ENCODE results near the gene QPCT. TPM values are rescaled to one million over a fixed set of nuclear protein-coding genes. Genes with fewer than 3 reads are reported as not detected.
"Not testable (repeated sequence)": the region's sequence is repeated elsewhere in the genome, so short reads cannot be mapped to it uniquely, and the experiment has no call there.

Gene QPCT
- total RNA-seq, 2 experiments from 2014 or later = 0.43 to 0.68 TPM

- H3K36me3 Mint-ChIP-seq; DNase-seq; H3K27ac Mint-ChIP-seq; intact Hi-C loops (cut with micrococcal nuclease); H3K4me3 Mint-ChIP-seq; H3K9me3 Mint-ChIP-seq; POLR2A ChIA-PET; CTCF ChIA-PET: not testable (repeated sequence)
- Mint-ChIP-seq H3K4me1 (ENCODE audit: low read depth) (peaks cover 22% of the 10 kb centered on the region), H3K27me3 (peaks cover 25% of the 10 kb centered on the region)
Measured at GRCh38 chr2:37380787-37381186, 36.4 kb downstream of the QPCT start.

DNA sequence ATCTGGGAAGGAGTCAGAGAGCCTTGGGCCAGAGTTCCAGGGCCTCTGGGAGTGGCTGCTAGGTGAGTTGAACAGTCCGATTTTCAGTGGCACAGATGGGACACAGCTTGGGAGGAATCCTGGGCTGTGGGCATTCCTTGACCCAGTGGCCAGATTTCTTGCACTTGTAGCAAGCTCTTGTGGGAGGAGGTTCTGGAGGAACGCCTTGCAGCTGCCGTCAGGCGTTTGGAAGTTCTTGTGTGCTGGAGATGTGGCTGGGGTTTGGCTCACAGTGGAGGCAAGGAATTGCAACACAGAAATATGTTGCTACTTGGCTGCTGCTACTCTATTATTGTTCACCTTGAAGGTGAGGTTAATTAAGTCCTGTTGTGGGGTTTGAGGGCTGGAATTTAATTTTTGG, 39.8 kb downstream of the QPCT start:
- CTCF ChIA-PET = not testable (repeated sequence)

GRCh38 chr2:37387148-37387835, 42.9 kb downstream of the QPCT start:
- Mint-ChIP-seq H3K4me1 (ENCODE audit: low read depth) (peaks cover 13% of the 10 kb centered on the region), H3K9me3 (no peaks in the 10 kb centered on the region), H3K36me3 (no peaks in the 10 kb centered on the region), H3K4me3 (no peak overlapping the region), H3K27ac (no peak overlapping the region), H3K27me3 (no peaks in the 10 kb centered on the region)
- intact Hi-C loops (cut with micrococcal nuclease) = no loop called here
- ChIA-PET CTCF (interaction anchor here (1.0 to 1.8 kb wide), 2 partner anchors 10 to 23 kb away, joined by 3 to 5 read pairs; no protein-coding TSS in a partner anchor), POLR2A (interaction anchor here (0.6 kb wide), 1 partner anchor 257 kb away, joined by 3 read pairs; no protein-coding TSS in a partner anchor)
- no peak for DNase-seq

More for the DNA sequence above, 39.8 kb downstream of the QPCT start:
- H3K9me3 Mint-ChIP-seq; H3K27ac Mint-ChIP-seq; H3K4me1 Mint-ChIP-seq (ENCODE audit: low read depth); H3K36me3 Mint-ChIP-seq; POLR2A ChIA-PET; DNase-seq; intact Hi-C loops (cut with micrococcal nuclease); H3K27me3 Mint-ChIP-seq; H3K4me3 Mint-ChIP-seq: not testable (repeated sequence)

- CTCF ChIA-PET = interaction anchor here (1.0 to 1.8 kb wide), 2 partner anchors 11 to 22 kb away, joined by 3 to 5 read pairs; no protein-coding TSS in a partner anchor
- intact Hi-C loops (cut with micrococcal nuclease) = no loop called here
- Mint-ChIP-seq H3K9me3 (no peaks in the 10 kb centered on the region), H3K4me3 (no peak overlapping the region), H3K36me3 (no peaks in the 10 kb centered on the region), H3K27ac (no peak overlapping the region), H3K27me3 (no peaks in the 10 kb centered on the region), H3K4me1 (ENCODE audit: low read depth) (peaks cover 13% of the 10 kb centered on the region)
- no peak for DNase-seq
- POLR2A ChIA-PET = interaction anchor here (0.6 kb wide), 1 partner anchor 257 kb away, joined by 3 read pairs; no protein-coding TSS in a partner anchor
Measured at GRCh38 chr2:37388074-37388473, 43.6 kb downstream of the QPCT start.

GRCh38 chr2:37389395-37389794, 45.0 kb downstream of the QPCT start:
- POLR2A ChIA-PET = interaction anchor here (1.0 to 3.0 kb wide), 4 partner anchors 13 to 71 kb away, joined by 3 to 33 read pairs (median 11); no protein-coding TSS in a partner anchor
- H3K27ac Mint-ChIP-seq = peak overlapping the region; percentile 76
- CTCF ChIA-PET = interaction anchor here (0.6 to 3.7 kb wide), 5 partner anchors 13 to 488 kb away, joined by 4 to 31 read pairs (median 13); no protein-coding TSS in a partner anchor

GRCh38 chr2:37389989-37390765, 45.7 kb downstream of the QPCT start:
- CTCF ChIA-PET = interaction anchor here (0.6 to 3.7 kb wide), 10 partner anchors 14 to 504 kb away, joined by 3 to 31 read pairs (median 4); no protein-coding TSS in a partner anchor
- POLR2A ChIA-PET = interaction anchor here (0.8 to 3.0 kb wide), 9 partner anchors 13 to 504 kb away, joined by 3 to 33 read pairs (median 5); no protein-coding TSS in a partner anchor

More at GRCh38 chr2:37389395-37389794, 45.0 kb downstream of the QPCT start:
- Mint-ChIP-seq H3K36me3 (no peaks in the 10 kb centered on the region), H3K4me1 (ENCODE audit: low read depth) (peaks cover 13% of the 10 kb centered on the region), H3K4me3 (no peak overlapping the region), H3K9me3 (no peaks in the 10 kb centered on the region), H3K27me3 (no peaks in the 10 kb centered on the region)
- no peak for DNase-seq
- intact Hi-C loops (cut with micrococcal nuclease) = no loop called here

GRCh38 chr2:37390777-37391176, 46.3 kb downstream of the QPCT start:
- no peak for DNase-seq
- intact Hi-C loops (cut with micrococcal nuclease) = loop anchor here (1.0 to 10.0 kb wide), 13 partner anchors 14 to 874 kb away; partner anchors contain the start of genes CDC42EP3, CEBPZ and NDUFAF7
- Mint-ChIP-seq H3K36me3 (no peaks in the 10 kb centered on the region), H3K4me1 (ENCODE audit: low read depth) (peaks cover 13% of the 10 kb centered on the region), H3K9me3 (no peaks in the 10 kb centered on the region), H3K4me3 (no peak overlapping the region), H3K27ac (peak overlapping the region; percentile 76), H3K27me3 (peaks cover under 1% of the 10 kb centered on the region)
- CTCF ChIA-PET = interaction anchor here (0.6 to 3.7 kb wide), 11 partner anchors 14 to 534 kb away, joined by 3 to 31 read pairs (median 3); no protein-coding TSS in a partner anchor
- POLR2A ChIA-PET = interaction anchor here (0.8 to 3.0 kb wide), 8 partner anchors 13 to 503 kb away, joined by 3 to 33 read pairs (median 5); no protein-coding TSS in a partner anchor

More at GRCh38 chr2:37389989-37390765, 45.7 kb downstream of the QPCT start:
- no peaks in the 10 kb centered on the region for H3K27me3 Mint-ChIP-seq
- peak; percentile 81 for DNase-seq
- no peaks in the 10 kb centered on the region for H3K36me3 Mint-ChIP-seq
- H3K27ac Mint-ChIP-seq = peak overlapping the region; percentile 76
- intact Hi-C loops (cut with micrococcal nuclease) = loop anchor here (1.0 to 10.0 kb wide), 13 partner anchors 14 to 875 kb away; partner anchors contain the start of genes CDC42EP3, CEBPZ and NDUFAF7
- H3K4me1 Mint-ChIP-seq (ENCODE audit: low read depth) = peaks cover 13% of the 10 kb centered on the region
- H3K9me3 Mint-ChIP-seq = no peaks in the 10 kb centered on the region
- H3K4me3 Mint-ChIP-seq = peak overlapping the region; percentile 4

GRCh38 chr2:37391711-37392110, 47.3 kb downstream of the QPCT start:
- no peak overlapping the region for H3K4me3 Mint-ChIP-seq

GRCh38 chr2:37392428-37392827, 48.0 kb downstream of the QPCT start:
- POLR2A ChIA-PET = no interaction called here

More at GRCh38 chr2:37391711-37392110, 47.3 kb downstream of the QPCT start:
- ChIA-PET CTCF (interaction anchor here (0.6 to 3.7 kb wide), 7 partner anchors 15 to 503 kb away, joined by 3 to 31 read pairs (median 4); no protein-coding TSS in a partner anchor), POLR2A (interaction anchor here (1.7 to 3.0 kb wide), 3 partner anchors 12 to 69 kb away, joined by 4 to 13 read pairs (median 9); no protein-coding TSS in a partner anchor)
- Mint-ChIP-seq H3K27me3 (peaks cover 1% of the 10 kb centered on the region), H3K27ac (no peak overlapping the region), H3K9me3 (no peaks in the 10 kb centered on the region), H3K36me3 (no peaks in the 10 kb centered on the region), H3K4me1 (ENCODE audit: low read depth) (peaks cover 13% of the 10 kb centered on the region)
- DNase-seq = no peak
- intact Hi-C loops (cut with micrococcal nuclease) = loop anchor here (2.0 to 10.0 kb wide), 7 partner anchors 159 to 873 kb away; partner anchors contain the start of genes CDC42EP3, CEBPZ and NDUFAF7

DNA sequence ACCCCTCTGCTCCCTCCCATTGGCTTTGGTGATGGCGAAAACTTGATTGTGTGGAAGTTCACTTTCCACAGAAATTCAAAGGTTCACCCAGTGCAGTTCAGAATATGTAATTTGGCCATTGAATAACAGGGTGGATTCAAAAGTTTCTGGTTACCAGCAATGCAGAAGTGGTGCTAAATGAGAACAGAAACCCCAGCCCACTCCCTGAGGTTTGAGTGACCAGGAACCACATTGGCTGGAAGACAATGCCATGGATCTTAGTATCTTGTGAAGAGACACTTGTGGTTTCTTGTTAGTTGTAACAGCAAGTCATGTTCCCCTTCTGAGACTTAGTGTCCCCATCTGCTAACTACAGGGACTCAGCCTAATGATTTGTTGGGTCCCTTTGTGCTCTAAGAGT, 49.8 kb downstream of the QPCT start:
- H3K4me3 Mint-ChIP-seq = no peak overlapping the region
- H3K27ac Mint-ChIP-seq = no peak overlapping the region
- no peak for DNase-seq
- H3K36me3 Mint-ChIP-seq = no peaks in the 10 kb centered on the region
- ChIA-PET CTCF (interaction anchor here (0.9 to 3.7 kb wide), 6 partner anchors 20 to 482 kb away, joined by 3 to 104 read pairs (median 4); no protein-coding TSS in a partner anchor), POLR2A (no interaction called here)
- peaks cover 1% of the 10 kb centered on the region for H3K27me3 Mint-ChIP-seq
- H3K9me3 Mint-ChIP-seq = no peaks in the 10 kb centered on the region
- intact Hi-C loops (cut with micrococcal nuclease) = loop anchor here (5.0 to 10.0 kb wide), 6 partner anchors 162 to 871 kb away; partner anchors contain the start of genes CDC42EP3, CEBPZ and NDUFAF7
- peaks cover 13% of the 10 kb centered on the region for H3K4me1 Mint-ChIP-seq (ENCODE audit: low read depth)

More at GRCh38 chr2:37392428-37392827, 48.0 kb downstream of the QPCT start:
- no peak overlapping the region for H3K27ac Mint-ChIP-seq
- no peaks in the 10 kb centered on the region for H3K36me3 Mint-ChIP-seq
- peaks cover 13% of the 10 kb centered on the region for H3K4me1 Mint-ChIP-seq (ENCODE audit: low read depth)
- intact Hi-C loops (cut with micrococcal nuclease) = loop anchor here (5.0 to 10.0 kb wide), 6 partner anchors 160 to 872 kb away; partner anchors contain the start of genes CDC42EP3, CEBPZ and NDUFAF7
- no peak for DNase-seq
- H3K27me3 Mint-ChIP-seq = peaks cover 1% of the 10 kb centered on the region
- no peak overlapping the region for H3K4me3 Mint-ChIP-seq
- CTCF ChIA-PET = interaction anchor here (2.0 kb wide), 1 partner anchor 484 kb away, joined by 18 read pairs; no protein-coding TSS in a partner anchor
- no peaks in the 10 kb centered on the region for H3K9me3 Mint-ChIP-seq
